HFFc6 (cell line): Measurements from ENCODE around the gene TIGD4. TPM values are rescaled to one million over a fixed set of nuclear protein-coding genes. Genes with fewer than 3 reads are reported as not detected.

Source experiments
- DNase-seq: peaks from one replicate; pipeline ENCODE4 v3.0.0-alpha.2; 2018
- H3K27ac Mint-ChIP-seq: 2 replicates; pipeline ENCODE4 v1.8.0; 2020; ENCODE audit warnings: mild to moderate bottlenecking, mixed read lengths
- H3K27me3 Mint-ChIP-seq: 2 replicates; pipeline ENCODE4 v1.8.0; 2021; ENCODE audit warnings: mild to moderate bottlenecking, moderate library complexity, mixed read lengths; ENCODE audit not compliant: insufficient read depth
- H3K36me3 Mint-ChIP-seq: 2 replicates; pipeline ENCODE4 v1.8.0; 2021; ENCODE audit warnings: low read depth, mixed read lengths
- H3K4me1 Mint-ChIP-seq: 2 replicates; pipeline ENCODE4 v1.8.0; 2020; ENCODE audit warnings: low read depth, mixed read lengths
- H3K4me3 Mint-ChIP-seq: 2 replicates; pipeline ENCODE4 v1.8.0; 2020; ENCODE audit warnings: mild to moderate bottlenecking, moderate library complexity, mixed read lengths
- H3K9me3 Mint-ChIP-seq: 2 replicates; pipeline ENCODE4 v1.8.0; 2020; ENCODE audit warnings: mild to moderate bottlenecking, mixed read lengths
- total RNA-seq, 6 experiments: library from RNA; stranded (reverse); fragmentation: NEBNext Ultra II Directional; extraction: Animal tissue kit (Norgen Biotek cat#: 25700); gene quantifications; 2 replicates in 1 of 6; 3 replicates in 5 of 6; pipeline ENCODE4 v1.2.3, GENCODE V29; 2021
- TF ChIP-seq, protein P1 (sequence below): fragments of 200-600 bp; sonication (generic); IDR thresholded peaks from 2 replicates; pipeline ENCODE4 v1.5.0; 2021; ENCODE audit warnings: antibody characterized with exemption, mild to moderate bottlenecking

The TIGD4 gene
- total RNA-seq, 6 experiments from 2014 or later = 0.07 to 0.08 TPM; not detected in 4

DNA sequence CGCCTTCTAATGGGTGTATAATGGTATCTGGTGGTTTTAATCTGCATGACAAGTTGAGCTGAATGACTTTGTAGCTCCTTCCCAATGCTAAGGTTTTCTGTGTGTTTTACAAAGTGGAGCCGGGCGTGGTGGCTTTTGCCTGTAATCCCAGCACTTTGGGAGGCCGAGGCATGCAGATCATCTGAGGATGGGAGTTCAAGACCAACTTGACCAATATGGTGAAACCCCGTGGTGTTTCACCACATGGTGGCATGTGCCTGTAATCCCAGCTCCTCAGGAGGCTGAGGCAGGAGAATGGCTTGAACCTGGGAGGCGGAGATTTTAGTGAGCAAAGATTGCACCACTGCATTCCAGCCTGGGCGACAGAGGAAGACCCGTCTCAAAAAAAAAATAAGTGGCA lies 29.1 kb upstream of the TIGD4 start:
- Mint-ChIP-seq H3K36me3 (peaks cover 32% of the 10 kb centered on the region), H3K27me3 (no peaks in the 10 kb centered on the region), H3K4me3 (no peak overlapping the region), H3K9me3 (no peaks in the 10 kb centered on the region), H3K4me1 (peaks cover 27% of the 10 kb centered on the region), H3K27ac (no peak overlapping the region)
- no peak for DNase-seq
- TF ChIP-seq, protein P1, sequence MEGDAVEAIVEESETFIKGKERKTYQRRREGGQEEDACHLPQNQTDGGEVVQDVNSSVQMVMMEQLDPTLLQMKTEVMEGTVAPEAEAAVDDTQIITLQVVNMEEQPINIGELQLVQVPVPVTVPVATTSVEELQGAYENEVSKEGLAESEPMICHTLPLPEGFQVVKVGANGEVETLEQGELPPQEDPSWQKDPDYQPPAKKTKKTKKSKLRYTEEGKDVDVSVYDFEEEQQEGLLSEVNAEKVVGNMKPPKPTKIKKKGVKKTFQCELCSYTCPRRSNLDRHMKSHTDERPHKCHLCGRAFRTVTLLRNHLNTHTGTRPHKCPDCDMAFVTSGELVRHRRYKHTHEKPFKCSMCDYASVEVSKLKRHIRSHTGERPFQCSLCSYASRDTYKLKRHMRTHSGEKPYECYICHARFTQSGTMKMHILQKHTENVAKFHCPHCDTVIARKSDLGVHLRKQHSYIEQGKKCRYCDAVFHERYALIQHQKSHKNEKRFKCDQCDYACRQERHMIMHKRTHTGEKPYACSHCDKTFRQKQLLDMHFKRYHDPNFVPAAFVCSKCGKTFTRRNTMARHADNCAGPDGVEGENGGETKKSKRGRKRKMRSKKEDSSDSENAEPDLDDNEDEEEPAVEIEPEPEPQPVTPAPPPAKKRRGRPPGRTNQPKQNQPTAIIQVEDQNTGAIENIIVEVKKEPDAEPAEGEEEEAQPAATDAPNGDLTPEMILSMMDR = no peak

DNA sequence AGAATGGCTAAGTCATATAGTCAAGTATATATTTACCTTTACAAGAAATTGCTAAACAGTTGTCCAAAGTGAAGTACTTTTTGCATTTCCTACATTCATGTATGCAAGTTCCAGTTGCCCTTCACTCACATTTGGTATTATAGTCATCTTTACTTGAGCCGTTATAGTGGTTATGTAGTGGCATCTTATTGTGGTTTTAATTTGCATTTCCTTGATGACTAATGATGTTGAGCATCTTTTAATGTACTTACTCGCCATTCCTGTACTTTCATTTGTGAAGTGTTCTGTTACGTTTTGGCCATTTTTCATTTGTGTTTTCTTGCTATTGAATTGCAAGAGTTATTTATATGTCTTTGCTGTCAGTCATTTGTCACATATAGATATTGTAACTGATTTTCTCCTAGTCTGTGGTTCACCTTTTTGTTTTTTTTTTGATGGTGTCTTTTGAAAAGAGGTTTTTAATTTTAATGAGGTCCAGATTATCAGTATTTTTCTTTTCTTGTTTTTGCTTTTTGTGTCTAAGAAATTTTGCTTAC lies 27.8 kb upstream of the TIGD4 start:
- Mint-ChIP-seq H3K27me3 (no peaks in the 10 kb centered on the region), H3K36me3 (peaks cover 23% of the 10 kb centered on the region), H3K4me1 (peaks cover 33% of the 10 kb centered on the region), H3K27ac (peak overlapping the region; percentile 76), H3K4me3 (peak overlapping the region; percentile 80), H3K9me3 (no peaks in the 10 kb centered on the region)
- TF ChIP-seq, protein P1 = no peak
- DNase-seq = peak; percentile 59

DNA sequence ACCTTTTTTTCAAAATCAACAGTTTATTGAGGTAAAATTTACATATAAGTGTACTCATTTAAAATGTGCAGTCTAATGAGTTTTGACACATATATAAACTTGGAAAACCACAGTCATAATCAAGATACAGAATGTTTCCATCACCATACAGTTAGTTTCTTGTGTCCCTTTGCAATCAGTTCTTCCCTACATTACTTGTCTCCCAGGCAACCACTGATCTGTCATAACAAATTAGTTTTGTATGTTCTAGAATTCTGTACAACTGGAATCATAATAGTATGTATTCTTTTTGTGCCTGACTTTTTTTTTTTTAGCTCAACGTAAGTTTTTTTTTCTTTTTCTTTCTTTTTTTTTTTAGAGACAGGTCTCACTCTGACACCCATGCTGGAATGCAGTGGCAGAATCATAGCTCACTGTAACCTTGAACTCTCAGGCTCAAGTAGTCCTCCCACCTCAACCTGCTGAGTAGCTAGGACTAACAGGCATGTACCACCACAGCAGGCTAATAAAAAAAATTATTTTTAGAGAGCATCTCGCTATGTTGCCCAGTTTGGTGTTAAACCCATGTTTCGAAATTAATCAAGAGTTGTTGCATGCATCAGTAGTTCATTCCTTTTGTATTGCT lies 27.1 kb upstream of the TIGD4 start:
- TF ChIP-seq, protein P1 = no peak
- peak; percentile 7 for DNase-seq
- H3K4me3 Mint-ChIP-seq = no peak overlapping the region; the same call in 1 of the 2 replicates
- H3K4me1 Mint-ChIP-seq = peaks cover 33% of the 10 kb centered on the region
- peaks cover 19% of the 10 kb centered on the region for H3K36me3 Mint-ChIP-seq
- H3K27me3 Mint-ChIP-seq = no peaks in the 10 kb centered on the region
- H3K9me3 Mint-ChIP-seq = no peaks in the 10 kb centered on the region
- 0 out of 2 replicates have a peak overlapping the region, but pooled peaks have one; percentile 11 for H3K27ac Mint-ChIP-seq

DNA sequence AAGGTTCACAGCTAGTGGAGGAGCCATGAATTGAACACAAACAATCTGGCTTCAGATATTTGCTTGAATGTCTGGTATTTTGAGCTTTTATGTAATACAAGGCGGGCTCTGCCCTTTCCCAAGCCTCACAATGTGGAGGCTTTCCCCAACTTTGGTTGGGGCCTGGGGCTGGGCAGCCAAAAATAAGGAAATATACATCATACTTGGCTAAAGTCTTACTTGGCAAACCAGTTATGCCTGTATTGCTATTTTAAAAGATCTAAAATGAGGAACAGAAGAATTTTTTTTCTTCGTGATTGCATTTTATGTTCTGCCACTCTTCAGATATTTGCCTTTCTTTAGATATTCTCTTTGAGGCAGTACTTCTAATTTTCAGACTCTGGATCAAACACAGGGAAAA lies 26.3 kb upstream of the TIGD4 start:
- H3K27ac Mint-ChIP-seq = no peak overlapping the region; the same call in 1 of the 2 replicates
- H3K4me1 Mint-ChIP-seq = peaks cover 39% of the 10 kb centered on the region
- H3K9me3 Mint-ChIP-seq = no peaks in the 10 kb centered on the region
- no peaks in the 10 kb centered on the region for H3K27me3 Mint-ChIP-seq
- no peak overlapping the region for H3K4me3 Mint-ChIP-seq
- TF ChIP-seq, protein P1 = no peak
- peaks cover 15% of the 10 kb centered on the region for H3K36me3 Mint-ChIP-seq
- no peak for DNase-seq

DNA sequence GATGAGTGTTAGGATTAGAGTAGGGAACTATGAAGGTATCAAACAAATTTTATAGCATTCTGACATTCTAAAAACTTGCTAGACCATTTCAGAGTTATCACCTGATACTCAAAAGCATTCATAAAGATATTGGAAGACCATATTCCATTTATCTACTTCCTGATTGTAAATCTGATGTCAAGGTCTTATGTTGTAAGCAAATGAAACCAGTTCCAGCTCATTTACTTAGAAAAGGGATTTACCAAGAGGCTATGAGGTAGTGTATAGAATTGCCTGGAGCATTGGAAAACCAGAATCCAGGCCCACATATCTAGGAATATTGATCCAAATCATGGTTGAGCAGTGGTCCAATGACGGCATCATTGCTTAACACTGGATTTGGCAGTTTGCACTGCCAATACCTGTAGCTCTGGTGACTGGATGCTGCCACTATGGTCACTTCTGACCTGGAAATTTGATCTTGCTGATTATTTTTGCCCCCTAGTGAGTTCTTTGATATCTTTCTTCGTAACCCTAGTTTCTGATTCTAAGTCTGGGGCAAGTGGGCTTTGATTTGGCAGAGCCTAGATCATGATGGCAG lies 25.6 kb upstream of the TIGD4 start:
- Mint-ChIP-seq H3K4me3 (no peak overlapping the region), H3K27me3 (no peaks in the 10 kb centered on the region), H3K27ac (no peak overlapping the region), H3K4me1 (peaks cover 40% of the 10 kb centered on the region), H3K9me3 (no peaks in the 10 kb centered on the region), H3K36me3 (peaks cover 15% of the 10 kb centered on the region)
- DNase-seq = no peak
- TF ChIP-seq, protein P1 = no peak
